ENCODE results near the gene RPS18.
"Not testable (repeated sequence)": the region's sequence is repeated elsewhere in the genome, so short reads cannot be mapped to it uniquely, and the experiment has no call there.

RPS18 gene

DNA sequence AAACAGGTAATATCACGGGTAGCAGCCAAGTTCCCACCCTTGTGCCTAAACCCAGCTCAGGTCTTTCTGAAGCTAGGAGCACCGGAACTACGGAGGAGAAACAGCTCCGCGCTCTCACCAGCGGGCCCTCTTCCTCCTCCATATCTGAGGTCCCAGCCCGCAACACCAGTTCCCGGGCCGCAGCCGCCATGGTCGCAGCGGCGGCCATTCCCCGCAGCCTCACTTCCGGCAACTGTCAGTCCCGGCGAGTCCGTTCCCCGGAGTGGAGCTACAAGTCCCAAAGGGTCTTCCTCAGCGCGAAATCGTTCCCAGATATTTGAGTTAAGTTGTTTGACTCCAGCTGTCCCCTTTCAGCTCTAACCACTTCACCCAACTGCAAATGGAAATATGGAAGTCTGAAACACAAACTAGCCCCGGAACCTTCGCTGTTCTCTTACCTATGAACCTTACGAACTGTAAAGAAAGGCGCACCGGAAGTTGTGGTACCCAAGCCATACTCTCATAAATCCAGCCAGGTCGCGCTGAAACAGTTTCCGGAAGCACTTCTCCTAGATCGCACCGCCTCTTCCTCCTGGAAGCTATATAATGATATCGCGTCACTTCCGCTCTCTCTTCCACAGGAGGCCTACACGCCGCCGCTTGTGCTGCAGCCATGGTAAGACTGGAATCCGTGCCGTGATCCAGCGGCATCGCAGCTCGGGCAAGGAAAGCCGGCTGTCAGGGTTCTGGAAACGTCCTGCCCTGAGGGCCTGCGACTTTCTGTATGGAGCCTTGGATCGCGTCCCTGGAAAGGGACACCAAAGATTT is at the start of gene RPS18, which contains the start of gene VPS52:
RPS18 (plus strand) TSS at position 608 of the 807 bp plus-strand sequence; CDS start at position 653, 45 bp downstream.
VPS52 (minus strand) TSS at position 409 of the 807 bp plus-strand sequence; CDS start at position 208, 201 bp downstream.
- peak; percentile 98 for DNase-seq

DNA sequence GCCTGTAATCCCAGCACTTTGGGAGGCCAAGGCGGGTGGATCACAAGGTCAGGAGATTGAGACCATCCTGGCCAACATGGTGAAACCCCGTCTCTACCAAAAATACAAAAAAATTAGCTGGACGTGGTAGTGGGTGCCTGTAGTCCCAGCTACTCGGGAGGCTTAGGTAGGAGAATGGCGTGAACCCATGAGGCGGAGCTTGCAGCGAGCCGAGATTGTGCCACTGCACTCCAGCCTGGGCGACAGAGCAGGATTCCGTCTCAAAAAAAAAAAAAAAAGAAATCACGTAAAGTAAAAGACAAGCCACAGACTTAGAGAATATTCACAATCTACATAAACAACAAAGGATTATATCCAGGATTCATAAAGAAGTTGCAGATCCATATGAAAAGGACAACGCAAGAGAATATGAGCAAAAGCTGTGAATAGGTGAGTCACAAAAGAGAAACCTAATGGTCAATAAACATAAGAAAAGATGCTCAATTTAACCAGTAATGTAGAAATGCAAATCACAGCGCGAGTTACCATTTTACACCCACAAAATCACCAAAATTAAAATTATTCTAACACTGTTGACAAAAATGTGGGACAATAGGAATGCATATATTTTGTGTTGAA is 45.3 kb upstream of the RPS18 start:
- not testable (repeated sequence) for DNase-seq

DNA sequence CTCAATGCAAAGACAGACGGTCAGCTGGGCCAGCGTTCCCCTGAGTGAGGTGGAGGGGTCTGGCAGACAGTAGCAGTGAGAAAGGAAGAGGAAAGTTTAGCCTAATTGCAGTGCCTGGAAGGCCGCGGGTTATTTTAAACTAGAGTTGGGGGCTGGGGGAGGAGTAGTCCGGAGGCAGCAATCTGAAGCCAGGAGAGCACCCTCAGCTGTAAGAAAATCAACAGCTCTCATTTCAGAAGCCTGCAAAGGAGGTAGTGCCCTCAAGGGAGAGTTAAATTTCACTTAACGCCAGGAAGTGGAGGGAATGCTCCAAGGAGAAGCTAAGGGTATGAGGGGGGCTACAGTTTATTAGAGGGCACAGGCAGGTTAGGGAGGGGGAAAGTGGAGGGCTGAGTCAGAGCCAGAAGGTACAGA is 36.6 kb upstream of the RPS18 start:
- no peak for DNase-seq

DNA sequence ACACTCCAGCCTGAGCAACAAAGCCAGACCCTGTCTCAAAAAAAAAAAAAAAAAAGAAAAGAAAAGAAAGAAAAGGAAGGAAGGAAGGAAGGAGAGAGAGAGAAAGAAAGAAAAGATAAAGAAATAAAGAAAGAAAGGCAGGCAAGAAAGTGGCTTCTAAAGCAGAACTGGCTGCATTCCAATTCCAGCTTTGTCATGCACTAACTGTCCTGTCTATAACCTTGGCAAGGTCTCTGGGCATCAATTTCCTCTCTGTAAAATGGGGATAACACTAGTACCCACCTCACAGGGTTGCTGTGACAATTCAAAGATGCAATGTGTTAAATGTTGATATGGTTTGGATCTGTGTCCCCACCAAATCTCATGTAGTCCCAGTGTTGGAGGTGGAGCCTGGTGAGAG is 35.5 kb upstream of the RPS18 start:
- no peak for DNase-seq

DNA sequence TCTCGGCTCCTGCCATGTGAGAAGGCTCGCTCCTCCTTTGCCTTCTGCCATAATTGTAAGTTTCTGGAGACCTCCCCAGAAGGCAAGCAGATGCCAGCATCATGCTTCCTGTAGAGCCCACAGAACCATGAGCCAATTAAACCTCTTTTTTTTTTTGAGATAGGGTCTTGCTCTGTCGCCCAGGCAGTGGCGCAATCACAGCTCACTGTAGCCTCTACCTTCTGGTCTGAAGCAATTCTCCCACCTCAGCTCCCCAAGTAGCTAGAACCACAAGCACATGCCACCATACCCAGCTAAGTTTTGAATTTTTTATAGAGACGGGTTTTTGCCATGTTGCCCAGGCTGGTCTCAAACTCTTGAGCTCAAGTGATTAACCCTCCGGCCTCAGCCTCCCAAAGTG is 35.0 kb upstream of the RPS18 start:
- DNase-seq, result no peak

DNA sequence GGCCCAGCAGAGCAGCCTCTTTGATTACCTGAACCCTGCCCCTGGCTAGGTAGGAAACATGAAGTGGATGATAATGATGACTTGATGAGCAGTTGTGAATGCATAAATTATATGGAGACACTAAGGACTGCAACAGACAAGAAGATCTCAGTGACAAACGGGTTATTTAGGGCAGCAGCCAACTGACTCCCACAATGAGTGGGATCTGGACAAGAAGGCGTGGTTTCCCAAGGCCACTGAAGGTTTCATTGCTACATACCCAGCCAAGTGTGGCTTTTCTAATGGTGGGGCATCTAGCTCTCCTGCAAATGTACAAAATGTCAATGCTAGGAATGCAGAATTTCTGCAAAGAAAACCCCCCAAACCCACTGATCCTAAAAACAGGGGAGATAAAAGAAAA is 34.1 kb upstream of the RPS18 start:
- DNase-seq, result no peak

DNA sequence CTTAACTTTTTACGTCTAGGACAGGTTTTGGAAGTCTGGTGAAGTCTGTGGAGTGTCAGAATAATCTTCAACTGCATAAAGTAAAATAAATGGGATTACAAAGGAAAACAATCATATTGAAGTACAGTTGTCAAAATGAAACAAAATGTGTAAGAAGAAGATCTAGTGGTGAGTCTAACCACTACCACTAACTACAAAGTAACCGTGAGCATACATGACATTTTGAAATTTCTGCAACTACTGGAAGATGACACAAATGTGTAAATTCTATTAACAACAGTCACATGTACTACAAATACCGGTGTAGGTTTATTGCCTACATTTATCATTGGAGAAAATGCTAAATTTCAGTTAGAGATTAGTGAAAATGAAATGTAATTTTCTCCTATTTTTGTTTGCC is 29.9 kb upstream of the RPS18 start:
- DNase-seq, result no peak

DNA sequence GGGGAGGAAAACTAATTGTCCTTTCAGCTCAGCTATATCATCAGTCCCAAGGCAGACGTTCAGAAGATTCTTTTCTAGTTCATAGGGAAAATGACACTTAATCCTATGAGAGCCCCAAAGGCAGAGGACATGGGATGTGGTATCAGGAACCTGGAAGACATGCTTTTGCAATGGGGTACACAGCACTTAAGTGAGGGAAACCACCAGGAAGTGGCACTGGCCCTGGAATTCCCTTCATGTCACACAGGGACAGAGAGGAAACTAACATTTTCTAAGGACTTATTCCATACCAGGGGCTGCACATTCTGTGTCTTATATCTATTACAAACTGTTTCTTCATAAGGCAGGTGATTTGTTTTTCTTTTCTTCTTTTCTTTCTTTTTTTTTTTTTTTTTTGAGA is 28.4 kb upstream of the RPS18 start:
- no peak for DNase-seq

DNA sequence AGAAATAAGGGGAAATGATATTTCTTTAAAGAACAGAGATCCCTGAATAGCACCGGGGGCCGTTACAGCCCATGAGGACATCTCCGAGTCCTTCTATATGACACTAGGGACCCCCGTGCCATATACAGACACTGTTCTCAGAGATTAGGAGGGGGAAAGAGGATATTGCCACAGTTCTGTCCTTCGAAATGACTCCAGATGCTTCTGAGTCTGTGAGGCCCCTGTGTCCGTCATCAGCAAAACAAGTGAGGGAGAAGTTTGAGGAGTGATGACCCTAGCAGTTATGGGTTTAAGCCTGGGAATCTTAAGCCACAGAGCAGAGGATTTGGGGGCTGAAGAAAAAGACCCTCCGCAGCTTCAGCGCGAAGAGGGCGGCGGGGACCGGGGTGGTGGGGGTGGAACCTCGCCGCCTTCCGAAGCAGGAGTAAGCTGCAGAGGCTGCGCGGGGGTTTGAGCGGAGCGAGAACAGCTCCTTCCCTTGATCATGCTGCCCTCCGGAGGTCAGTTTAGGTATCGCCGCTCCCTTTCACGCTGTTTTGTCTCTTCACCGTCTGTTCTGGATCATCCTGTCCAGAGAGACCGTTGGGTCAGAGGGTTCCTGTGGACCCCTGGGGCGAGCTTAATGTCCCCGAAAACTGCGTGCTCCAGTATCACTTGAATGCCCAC is 23.8 kb upstream of the RPS18 start:
- DNase-seq, result peak; percentile 68

DNA sequence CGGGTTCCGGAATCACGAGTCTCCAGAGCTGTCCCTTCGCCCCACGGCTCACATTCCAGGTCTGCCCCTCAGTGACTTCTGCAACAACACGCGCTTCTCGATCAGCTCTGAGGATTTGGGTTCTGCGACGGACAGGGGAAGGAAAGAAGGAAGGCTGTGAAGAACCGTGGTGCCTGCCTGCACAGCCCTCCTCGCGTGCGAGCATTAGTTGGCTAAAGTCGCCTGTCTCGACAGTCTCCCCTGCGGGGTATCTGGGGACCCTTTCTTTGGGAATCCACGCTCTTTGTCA is 23.3 kb upstream of the RPS18 start:
- DNase-seq, result peak; percentile 51

DNA sequence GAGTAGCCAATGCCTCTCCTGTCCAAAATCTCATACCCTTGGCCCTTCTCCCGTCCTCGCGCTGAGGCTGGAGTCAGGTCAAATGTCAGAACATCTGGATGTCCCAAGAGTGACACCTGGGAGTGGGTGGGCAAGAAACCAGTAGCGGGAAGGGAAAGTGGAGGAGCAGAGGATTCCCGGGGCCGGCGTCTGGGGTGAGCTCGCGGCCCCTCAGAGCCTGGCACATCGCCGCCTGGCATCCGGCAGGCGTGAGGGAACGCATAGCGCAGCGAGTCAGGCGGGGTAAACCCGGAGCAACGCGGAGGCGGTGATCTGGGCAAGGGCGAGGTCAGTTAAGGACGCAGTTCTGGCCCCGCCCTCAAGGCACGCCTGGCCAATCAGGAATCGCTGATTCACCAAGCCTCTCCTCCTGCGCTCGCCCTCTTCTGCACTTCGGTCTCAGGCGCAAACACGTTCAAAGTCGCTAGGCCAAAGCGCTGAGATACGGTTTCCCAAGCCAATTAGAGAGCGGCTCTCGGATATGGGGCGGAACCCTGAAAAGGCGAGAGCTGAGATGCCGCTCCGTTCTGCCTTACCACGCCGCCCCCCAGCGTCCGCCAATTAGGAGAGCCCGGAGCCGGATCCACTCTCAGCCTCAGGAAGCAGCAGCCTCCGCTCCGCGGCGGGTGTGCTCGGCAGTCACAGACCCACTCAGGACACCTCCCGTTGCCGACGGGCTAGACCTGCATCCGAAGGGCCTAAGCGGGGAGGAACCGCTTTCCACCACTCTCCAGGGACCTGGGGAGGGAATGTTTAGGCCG is 22.7 kb upstream of the RPS18 start:
- peak; percentile 98 for DNase-seq

DNA sequence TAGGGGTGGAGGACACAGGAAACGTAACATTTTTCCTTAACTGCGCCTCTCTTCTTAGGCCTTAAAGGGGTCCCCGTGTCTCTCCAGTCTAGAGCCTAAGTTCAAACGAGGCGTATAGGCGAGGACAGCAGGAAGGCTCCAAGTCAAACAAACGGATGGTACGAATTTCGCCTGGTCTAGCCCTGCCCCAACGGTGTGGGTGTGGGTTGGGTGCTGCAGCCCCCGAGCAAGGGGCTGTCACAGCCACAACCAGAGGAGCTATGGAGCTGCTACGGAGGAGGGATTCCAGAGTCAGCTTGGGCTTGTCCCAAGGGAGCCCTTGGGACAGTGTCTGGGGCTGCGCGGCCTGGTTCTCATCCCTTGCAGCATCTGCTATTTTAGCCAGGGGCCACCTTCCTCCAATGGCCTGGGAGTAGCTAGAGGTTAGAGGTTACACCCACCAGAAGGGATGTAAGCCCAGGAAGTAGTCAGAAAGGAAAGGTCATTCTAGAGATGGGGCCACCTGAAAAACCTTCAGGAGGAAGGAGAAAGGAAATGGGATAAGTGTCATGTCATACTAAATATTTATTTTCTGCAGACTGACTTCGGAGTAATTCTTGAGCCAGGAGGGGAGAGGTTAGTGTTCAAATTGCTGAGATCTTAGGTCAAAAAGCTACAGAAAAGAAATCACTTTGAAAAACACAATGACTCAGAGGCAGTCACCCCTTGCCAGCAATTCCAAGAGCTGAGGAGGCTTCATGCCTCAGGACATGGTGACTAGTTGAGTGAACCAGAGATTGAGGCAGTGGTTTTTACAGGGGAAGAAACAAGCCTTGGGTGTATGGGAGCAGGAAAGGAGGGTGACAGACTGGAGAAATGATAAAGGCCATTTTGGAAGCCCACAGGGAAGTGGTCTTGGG is 21.9 kb upstream of the RPS18 start:
- no peak for DNase-seq

DNA sequence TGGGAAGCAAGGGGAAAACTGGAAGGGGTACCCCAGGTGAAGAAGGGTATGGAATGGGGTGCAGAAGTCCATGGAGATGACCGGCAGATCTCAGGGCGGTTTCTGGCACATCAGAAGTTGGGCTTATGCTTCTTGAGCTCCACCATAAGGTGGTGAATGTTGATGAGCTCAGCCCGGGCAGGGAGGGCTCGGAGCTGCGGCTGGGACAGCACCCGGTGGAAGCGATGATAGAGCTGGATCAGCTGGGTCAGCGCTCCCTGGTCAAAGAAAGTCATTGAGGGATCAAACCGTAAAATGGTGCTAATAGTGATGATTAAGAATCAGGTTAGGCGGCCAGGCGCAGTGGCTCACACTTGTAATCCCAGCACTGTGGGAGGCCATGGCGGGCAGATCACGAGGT is 21.1 kb upstream of the RPS18 start:
- DNase-seq, result no peak

DNA sequence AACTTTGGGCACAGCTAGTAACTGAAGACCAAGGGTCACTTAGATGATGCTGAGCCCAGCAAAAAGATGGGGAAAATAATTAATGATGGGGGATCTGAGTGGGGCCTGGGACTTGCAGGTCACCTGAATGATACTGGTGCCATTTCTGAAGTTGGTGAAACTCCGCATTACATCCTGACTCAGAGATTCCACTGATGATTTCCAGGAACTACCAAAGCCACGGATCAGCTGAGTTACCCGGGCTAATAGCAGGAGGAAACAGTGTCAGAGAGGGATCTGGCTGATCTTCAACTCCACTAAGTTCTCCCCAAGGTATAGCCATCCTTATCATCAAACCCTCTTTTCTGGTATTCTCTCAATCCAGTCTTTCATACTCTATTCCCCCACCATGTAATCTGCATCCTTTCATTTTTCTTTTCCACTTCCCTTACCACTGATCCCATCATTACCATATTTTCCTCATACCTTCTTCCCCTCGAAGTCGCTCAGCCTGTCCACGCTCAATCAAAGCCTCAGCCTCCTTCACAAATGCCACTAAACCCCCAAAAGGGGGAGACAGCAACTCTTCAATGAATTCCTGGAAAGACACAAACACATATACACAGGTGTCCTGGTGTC is 20.4 kb upstream of the RPS18 start:
- no peak for DNase-seq

DNA sequence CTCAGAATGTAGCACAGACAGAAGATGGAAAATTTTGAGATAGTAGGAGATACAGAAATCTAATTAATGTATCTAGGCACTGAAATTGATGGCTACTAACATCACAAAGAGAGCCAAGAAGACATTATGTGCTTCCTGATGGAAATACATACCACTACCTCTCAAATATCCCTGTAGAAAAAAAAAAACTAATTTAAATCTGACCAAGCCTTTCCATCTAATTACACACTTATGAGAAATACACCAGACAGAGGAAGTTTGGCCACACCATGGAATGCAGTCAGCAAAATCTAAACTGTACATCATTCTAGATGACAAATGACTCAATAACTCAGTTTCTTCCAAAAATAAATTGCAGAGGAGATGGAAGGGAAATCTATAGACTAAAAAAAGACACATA is 19.1 kb upstream of the RPS18 start:
- no peak for DNase-seq

DNA sequence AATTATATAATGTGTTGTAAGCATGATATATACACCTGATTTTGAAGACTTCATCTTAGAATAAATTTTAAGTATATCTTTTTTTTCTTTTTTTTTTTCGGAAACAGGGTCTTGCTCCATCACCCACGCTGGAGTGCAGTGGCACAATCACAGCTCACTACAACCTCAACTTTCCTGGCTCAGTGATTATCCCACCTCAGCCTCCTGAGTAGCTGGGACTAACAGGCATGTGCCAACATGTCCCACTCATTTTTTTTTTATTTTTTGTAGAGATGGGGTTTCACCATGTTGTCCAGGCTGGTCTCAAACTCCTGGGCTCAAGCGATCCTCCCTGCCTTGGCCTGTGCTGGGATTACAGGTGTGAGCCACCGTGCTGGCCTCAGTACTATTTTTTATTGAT is 17.3 kb upstream of the RPS18 start:
- DNase-seq, result no peak

DNA sequence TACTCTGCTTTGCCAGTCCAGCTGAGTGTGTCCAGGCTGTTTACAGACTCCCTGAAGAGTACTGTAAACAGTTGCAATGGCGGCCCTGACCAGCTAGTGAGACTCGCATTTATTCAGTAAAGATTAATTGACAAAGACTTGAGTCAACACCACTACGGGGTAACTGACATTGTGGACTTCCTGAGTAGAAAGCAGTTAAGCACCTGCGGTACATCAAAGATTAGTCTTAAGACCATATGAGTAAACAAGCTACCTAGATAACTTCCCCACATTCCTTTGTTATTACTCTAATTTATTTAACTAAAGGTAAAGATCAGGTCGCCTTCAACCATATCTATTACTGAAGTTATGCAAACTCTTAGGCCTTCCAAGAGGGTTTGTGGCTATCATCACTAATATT is 12.8 kb upstream of the RPS18 start:
- no peak for DNase-seq

DNA sequence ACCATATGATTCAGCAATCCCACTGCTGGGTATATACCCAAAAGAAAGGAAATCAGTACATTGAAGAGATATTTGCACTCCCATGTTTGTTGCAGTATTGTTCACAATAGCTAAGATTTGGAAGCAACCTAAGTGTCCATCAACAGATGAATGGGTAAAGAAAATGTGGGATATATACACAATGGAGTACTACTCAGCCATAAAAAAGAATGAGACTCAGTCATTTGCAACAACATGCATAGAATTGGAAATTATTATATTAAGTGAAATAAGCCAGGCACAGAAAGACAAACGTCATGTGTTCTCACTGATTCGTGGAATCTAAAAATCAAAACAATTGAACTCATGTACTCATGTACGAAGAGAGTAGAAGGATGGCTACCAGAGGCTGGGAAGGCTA is 9.4 kb upstream of the RPS18 start:
- DNase-seq, result not testable (repeated sequence)

DNA sequence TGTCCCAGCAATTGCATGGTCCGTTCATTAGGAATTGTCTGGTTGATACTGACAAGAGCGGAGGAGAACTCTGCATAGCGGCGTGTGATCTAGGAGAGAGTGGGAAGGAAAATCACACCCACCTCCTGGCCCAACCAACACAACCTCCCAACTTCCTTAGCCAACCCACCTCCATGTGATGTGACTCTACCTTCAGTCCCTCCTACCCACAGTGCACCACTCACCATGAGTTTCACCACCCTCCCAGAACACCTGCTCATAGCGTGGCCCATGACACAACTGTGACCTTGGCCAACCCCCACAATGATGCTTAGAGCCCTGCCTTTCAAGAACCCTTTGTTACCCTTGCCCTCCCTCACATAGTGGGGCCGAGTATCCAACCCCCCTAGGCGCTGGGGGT is 7.9 kb upstream of the RPS18 start:
- DNase-seq, result no peak

DNA sequence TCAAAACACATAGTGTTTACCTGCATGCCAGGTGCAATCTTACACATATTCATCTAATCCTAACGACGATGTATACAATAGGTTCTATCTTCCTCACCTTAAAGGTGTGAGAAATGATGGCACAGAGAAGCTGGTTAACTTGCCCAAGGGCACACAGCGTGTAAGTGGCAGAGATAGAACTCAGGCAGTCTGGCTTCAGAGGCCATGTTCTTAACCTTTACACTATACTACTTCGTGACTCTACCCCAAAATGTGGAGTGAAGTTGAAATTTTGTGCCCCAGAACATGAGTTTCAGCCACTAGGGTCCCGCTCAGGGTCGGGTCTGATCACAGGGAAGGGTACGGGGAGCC is 783 bp upstream of the RPS18 start:
- no peak for DNase-seq

DNA sequence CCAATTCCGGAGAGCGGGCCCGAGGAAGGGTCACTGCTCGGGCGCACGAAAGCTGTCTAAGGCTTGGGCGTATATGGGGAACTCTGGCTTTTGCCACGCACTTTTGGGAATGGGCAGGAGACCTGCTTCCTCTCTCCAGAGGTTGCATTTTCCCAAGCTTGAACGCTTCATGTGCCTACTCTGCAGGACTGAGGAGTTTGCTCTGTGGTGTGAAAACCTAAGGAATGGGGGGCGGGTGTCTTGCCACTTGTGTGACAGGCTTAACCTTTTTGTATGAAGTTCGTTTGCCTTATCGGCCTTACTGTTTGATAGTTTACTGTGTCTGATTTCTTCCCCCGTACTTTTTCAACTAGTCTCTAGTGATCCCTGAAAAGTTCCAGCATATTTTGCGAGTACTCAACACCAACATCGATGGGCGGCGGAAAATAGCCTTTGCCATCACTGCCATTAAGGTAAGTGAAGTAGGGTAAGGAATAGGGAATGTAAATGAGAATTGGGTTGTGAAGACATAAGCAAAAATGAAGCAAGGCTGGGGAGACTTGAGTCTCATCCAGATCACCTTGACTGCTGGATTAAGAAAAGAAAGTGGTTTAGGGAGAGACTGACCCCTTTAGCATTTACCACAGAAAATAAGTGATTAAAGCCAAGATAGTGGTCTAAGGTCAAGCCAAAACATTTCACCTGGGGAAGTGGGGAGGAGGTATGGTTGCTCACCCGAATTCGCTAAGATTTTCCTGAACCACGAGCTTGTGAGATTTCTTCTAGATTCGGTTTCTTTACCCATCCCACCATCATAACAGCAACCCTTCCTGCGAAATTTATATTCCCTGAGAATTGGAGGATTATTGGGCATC is 627 bp downstream of the RPS18 start:
- no peak for DNase-seq

Data from NCI-H146 (cell line).